Keratinocyte (primary cell): ENCODE measurements around the gene SLC66A2.

Experiments used
- CTCF ChIP-seq, 3 experiments: IDR thresholded peaks in 1 of 3; conservative IDR thresholded peaks in 1 of 3; optimal IDR thresholded peaks in 1 of 3; 2 replicates in 2 of 3; 3 replicates in 1 of 3; pipeline versions ENCODE3 to v1.5.1; 2011; ENCODE audit warnings: low read length in 3 of 3, mild to moderate bottlenecking in 3 of 3, moderate library complexity in 2 of 3, control low read depth in 1 of 3, inconsistent platforms in 1 of 3; ENCODE audit not compliant: insufficient read depth in 2 of 3; ENCODE audit errors: extremely low read depth in 1 of 3
- EZH2 ChIP-seq: IDR thresholded peaks from one replicate; pipeline ENCODE4 v1.6.1; 2012; ENCODE audit warnings: inconsistent platforms, mild to moderate bottlenecking, low read length, moderate library complexity

GRCh38 chr18:79878741-79879378 is 72.6 kb downstream of the SLC66A2 start:
- TF ChIP-seq CTCF (optimal IDR thresholded peaks at IDR 0.05 in 1 of 3, IDR thresholded peaks at IDR 0.05 in 1 of 3, conservative IDR thresholded peaks at IDR 0.05 in 1 of 3; ENCODE audit: extremely low read depth in 1 of 3, insufficient read depth in 2 of 3, low read length in 3 of 3): no peak
- TF ChIP-seq EZH2: no peak
